Measurements from ENCODE around the gene GPC2. TPM values are rescaled to one million over a fixed set of nuclear protein-coding genes. Genes with fewer than 3 reads are reported as not detected.

The GPC2 gene, protein sequence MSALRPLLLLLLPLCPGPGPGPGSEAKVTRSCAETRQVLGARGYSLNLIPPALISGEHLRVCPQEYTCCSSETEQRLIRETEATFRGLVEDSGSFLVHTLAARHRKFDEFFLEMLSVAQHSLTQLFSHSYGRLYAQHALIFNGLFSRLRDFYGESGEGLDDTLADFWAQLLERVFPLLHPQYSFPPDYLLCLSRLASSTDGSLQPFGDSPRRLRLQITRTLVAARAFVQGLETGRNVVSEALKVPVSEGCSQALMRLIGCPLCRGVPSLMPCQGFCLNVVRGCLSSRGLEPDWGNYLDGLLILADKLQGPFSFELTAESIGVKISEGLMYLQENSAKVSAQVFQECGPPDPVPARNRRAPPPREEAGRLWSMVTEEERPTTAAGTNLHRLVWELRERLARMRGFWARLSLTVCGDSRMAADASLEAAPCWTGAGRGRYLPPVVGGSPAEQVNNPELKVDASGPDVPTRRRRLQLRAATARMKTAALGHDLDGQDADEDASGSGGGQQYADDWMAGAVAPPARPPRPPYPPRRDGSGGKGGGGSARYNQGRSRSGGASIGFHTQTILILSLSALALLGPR
- 3.9 and 5.6 TPM in 2 replicates for total RNA-seq

GRCh38 chr7:100177045-100178001, at the start of gene GPC2, which contains the start of gene STAG3:
Gene GPC2, minus strand, starts transcription at chr7:100177381. Its CDS starts 182 bp downstream, at chr7:100177199.
Gene STAG3, plus strand, starts transcription at chr7:100177918. Its CDS starts 2,639 bp downstream, at chr7:100180557.

GRCh38 chr7:100219801-100220585, 42.8 kb upstream of the GPC2 start, which contains the start of gene PVRIG:
Gene PVRIG, plus strand, starts transcription at chr7:100219949. Its CDS starts 22 bp downstream, at chr7:100219971.

DNA sequence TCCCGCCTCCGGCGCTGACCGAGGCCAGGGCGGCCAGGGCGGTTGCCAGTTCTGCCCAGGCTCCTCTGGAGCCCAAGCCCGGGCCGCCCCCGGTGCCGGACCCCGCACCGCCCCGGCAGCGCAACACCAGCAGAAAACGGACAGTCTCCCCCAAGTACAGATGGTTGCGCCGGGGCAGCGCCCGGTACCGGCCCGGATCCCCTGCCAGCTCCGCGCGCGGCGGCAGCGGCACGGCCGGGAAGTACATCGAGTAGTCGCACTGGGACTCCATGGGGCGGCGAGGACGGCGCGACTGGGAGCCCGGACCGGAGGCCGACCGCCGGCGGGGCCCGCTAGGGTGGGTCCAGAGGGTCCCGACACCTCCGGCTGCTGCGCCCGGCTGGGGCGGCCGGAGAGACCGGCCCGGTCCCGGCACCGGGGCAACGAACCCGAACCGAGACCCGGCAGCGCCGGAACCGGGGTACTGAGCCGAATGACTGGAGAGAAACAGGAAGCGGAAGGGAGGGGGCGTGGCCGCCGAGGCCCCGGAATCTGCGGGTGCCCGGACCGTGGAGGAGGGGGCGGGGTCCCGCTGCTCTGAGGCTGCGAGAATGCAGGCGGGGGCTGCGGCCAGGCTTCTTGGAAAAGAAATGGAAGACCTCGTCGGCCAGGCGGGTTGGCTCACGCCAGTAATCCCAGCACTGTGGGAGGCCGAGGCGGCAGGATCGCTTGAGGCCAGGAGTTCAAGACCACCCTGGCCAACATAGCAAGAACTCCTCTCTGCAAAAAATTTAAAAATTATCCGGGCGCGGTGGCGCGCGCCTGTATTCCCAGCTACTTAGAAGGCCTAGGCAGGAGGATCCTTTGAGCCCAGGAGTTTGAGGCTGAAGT, 18.7 kb downstream of the GPC2 start, which contains the start of gene TRAPPC14:
TSS of gene TRAPPC14 (minus strand) at position 495 of the 870 bp plus-strand sequence. CDS start at position 271, 224 bp downstream.

DNA sequence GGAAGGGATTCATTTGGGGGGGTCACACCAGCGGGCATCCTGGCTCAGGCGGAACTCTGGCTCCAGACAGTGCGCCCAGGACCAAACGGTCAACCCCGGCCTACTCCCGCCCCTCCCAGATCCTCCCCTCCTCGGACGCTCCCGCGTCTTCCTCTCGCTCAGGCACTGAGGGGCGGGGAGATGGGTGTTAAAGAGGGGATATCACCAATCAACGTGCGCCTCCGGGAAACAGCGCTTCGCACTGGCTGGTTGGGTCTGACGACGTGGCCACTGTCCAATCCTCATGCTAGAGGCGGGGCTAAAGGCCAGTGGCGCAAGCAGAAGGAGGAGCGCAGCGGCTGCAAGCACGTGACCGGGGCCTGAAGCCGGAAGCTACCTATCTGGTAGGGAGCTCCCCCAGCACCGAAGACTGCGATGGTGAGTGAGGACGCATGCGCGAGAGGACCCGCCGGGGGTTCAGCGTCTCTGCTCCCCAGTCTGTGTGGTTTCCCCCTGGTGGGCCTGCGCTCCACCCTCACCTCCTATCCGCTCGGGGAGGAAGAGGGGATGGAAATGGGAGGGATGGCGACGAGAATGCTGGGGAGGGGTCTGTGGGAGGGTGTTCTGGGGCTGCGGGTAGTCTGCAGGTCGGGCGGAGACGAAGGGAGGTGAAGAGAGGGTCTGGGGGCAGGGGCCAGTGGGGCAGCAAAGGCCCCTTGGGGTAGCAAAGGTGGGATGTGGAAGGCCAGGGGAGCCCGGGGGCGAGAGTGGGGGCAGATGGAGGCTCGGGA, 28.4 kb downstream of the GPC2 start, which contains the start of gene LAMTOR4:
TSS of gene LAMTOR4 (plus strand) at position 360 of the 770 bp plus-strand sequence. CDS start at position 415, 55 bp downstream.

GRCh38 chr7:100126931-100127865, 50.0 kb downstream of the GPC2 start, which contains the start of gene MBLAC1:
Gene MBLAC1, plus strand, starts transcription at chr7:100126967. Its CDS starts 429 bp downstream, at chr7:100127396.

Other genes starting within 250 kb of the GPC2 start
- 0.09 and 0.18 TPM in 2 replicates for gene GJC3, start 247.8 kb downstream of the GPC2 start, total RNA-seq
- gene AZGP1, start 201.3 kb downstream of the GPC2 start, total RNA-seq, result not detected in 2 replicates
- 30.4 and 38.8 TPM in 2 replicates for gene ZKSCAN1, start 161.8 kb downstream of the GPC2 start, total RNA-seq
- 6.8 and 7.3 TPM in 2 replicates for gene ZSCAN21, start 127.6 kb downstream of the GPC2 start, total RNA-seq
- gene ZNF3, start 95.7 kb downstream of the GPC2 start, total RNA-seq, result 20.7 and 21.0 TPM in 2 replicates
- 94.6 and 127 TPM in 2 replicates for gene COPS6, start 88.4 kb downstream of the GPC2 start, total RNA-seq
- 51.6 and 123 TPM in 2 replicates for gene MCM7, start 76.0 kb downstream of the GPC2 start, total RNA-seq
- 20.4 and 28.5 TPM in 2 replicates for gene AP4M1, start 75.7 kb downstream of the GPC2 start, total RNA-seq
- 22.1 and 25.5 TPM in 2 replicates for gene TAF6, start 58.0 kb downstream of the GPC2 start, total RNA-seq
- 34.2 and 36.7 TPM in 2 replicates for gene CNPY4, start 57.7 kb downstream of the GPC2 start, total RNA-seq
- gene MBLAC1, start 50.4 kb downstream of the GPC2 start, total RNA-seq, result 1.7 and 2.2 TPM in 2 replicates
- gene LAMTOR4, start 28.5 kb downstream of the GPC2 start, total RNA-seq, result 114 and 120 TPM in 2 replicates
- gene TRAPPC14, start 18.7 kb downstream of the GPC2 start, total RNA-seq, result 7.3 and 8.5 TPM in 2 replicates
- 0.36 and 1.1 TPM in 2 replicates for gene GAL3ST4, start 8.8 kb downstream of the GPC2 start, total RNA-seq
- 0.09 and 0.19 TPM in 2 replicates for gene STAG3, start 537 bp upstream of the GPC2 start, total RNA-seq
- not detected in 2 replicates for gene PVRIG, start 42.6 kb upstream of the GPC2 start, total RNA-seq
- not detected in 2 replicates for gene SPDYE3, start 130.3 kb upstream of the GPC2 start, total RNA-seq
- 4.1 and 14.6 TPM in 2 replicates for gene PILRB, start 180.7 kb upstream of the GPC2 start, total RNA-seq
- gene PILRA, start 196.1 kb upstream of the GPC2 start, total RNA-seq, result 0.28 TPM in 1 of 2 replicates, not detected in the other

Measured in endothelial cell of coronary artery (primary cell).